ENCODE results near the gene REEP6. TPM values are rescaled to one million over a fixed set of nuclear protein-coding genes. Genes with fewer than 3 reads are reported as not detected.

REEP6 gene
- total RNA-seq, 1 experiment from 2014 or later: 9.2 TPM

GRCh38 chr19:1531587-1531986 lies 40.6 kb downstream of the REEP6 start:
- intact Hi-C loops (cut with micrococcal nuclease; ENCODE audit: unreplicated experiment) (no loop called here), in situ Hi-C loops (cut with HindIII; ENCODE audit: low pct_unique_long_range_greater_than_20kb, low sequenced_read_pairs) (no loop called here)
- no peak for ATAC-seq
- ChIA-PET POLR2A (no interaction called here), CTCF (no interaction called here)
- no TSS peak for BruUV-seq (replicated peaks)
- no peaks in the 10 kb centered on the region for H3K27me3 ChIP-seq (ENCODE audit: control insufficient read depth, insufficient read depth, low read length)
- no peak overlapping the region for H3K4me3 ChIP-seq (ENCODE audit: low read depth in 2 of 2, low read length in 2 of 2)
- DNase-seq (ENCODE audit: low read depth, low spot score): no peak
- no peaks in the 10 kb centered on the region for H3K9me3 ChIP-seq (ENCODE audit: control insufficient read depth, insufficient read depth, low read depth, low read length)
- no peak for TF ChIP-seq CTCF (IDR thresholded peaks at IDR 0.05)
- no peak for TF ChIP-seq TCF7L2 (IDR thresholded peaks at IDR 0.05; ENCODE audit: low read depth, low read length)
- TF ChIP-seq SIN3A (IDR thresholded peaks at IDR 0.05; ENCODE audit: borderline replicate concordance, insufficient read depth, low read depth, low read length): no peak
- no peak for TF ChIP-seq POLR2AphosphoS5 (IDR thresholded peaks at IDR 0.05; ENCODE audit: low read depth, low read length)
- no peak for TF ChIP-seq REST (IDR thresholded peaks at IDR 0.05; ENCODE audit: insufficient read depth in 1 of 2, low read depth in 2 of 2, low read length in 1 of 2)
- no peak overlapping the region for H3K27ac ChIP-seq (ENCODE audit: low read length)
- no peaks in the 10 kb centered on the region for H3K4me1 ChIP-seq (ENCODE audit: control insufficient read depth, insufficient read depth, low read length)
- H3K36me3 ChIP-seq (ENCODE audit: control insufficient read depth, insufficient read depth, low read length): no peaks in the 10 kb centered on the region

- H3K9me3 ChIP-seq (ENCODE audit: control insufficient read depth, insufficient read depth, low read depth, low read length): no peaks in the 10 kb centered on the region
- H3K4me3 ChIP-seq (ENCODE audit: low read depth in 2 of 2, low read length in 2 of 2): no peak overlapping the region
- no peak for TF ChIP-seq POLR2AphosphoS5 (IDR thresholded peaks at IDR 0.05; ENCODE audit: low read depth, low read length)
- TF ChIP-seq TCF7L2 (IDR thresholded peaks at IDR 0.05; ENCODE audit: low read depth, low read length): no peak
- no peak for TF ChIP-seq CTCF (IDR thresholded peaks at IDR 0.05)
- no peak for TF ChIP-seq REST (IDR thresholded peaks at IDR 0.05; ENCODE audit: insufficient read depth in 1 of 2, low read depth in 2 of 2, low read length in 1 of 2)
- no peak for TF ChIP-seq SIN3A (IDR thresholded peaks at IDR 0.05; ENCODE audit: borderline replicate concordance, insufficient read depth, low read depth, low read length)
- intact Hi-C loops (cut with micrococcal nuclease; ENCODE audit: unreplicated experiment) (no loop called here), in situ Hi-C loops (cut with HindIII; ENCODE audit: low pct_unique_long_range_greater_than_20kb, low sequenced_read_pairs) (no loop called here)
- ChIA-PET CTCF (no interaction called here), POLR2A (no interaction called here)
- no peaks in the 10 kb centered on the region for H3K27me3 ChIP-seq (ENCODE audit: control insufficient read depth, insufficient read depth, low read length)
- BruUV-seq (replicated peaks): no TSS peak
- H3K27ac ChIP-seq (ENCODE audit: low read length): no peak overlapping the region
- no peak for ATAC-seq
- H3K4me1 ChIP-seq (ENCODE audit: control insufficient read depth, insufficient read depth, low read length): no peaks in the 10 kb centered on the region
- DNase-seq (ENCODE audit: low read depth, low spot score): no peak
- H3K36me3 ChIP-seq (ENCODE audit: control insufficient read depth, insufficient read depth, low read length): no peaks in the 10 kb centered on the region
These were observed 41.0 kb downstream of the REEP6 start for GRCh38 chr19:1532003-1532402.

Data from Panc1 (cell line).